ENCODE data around the gene PTPRN2. TPM values are rescaled to one million over a fixed set of nuclear protein-coding genes. Genes with fewer than 3 reads are reported as not detected.

Gene PTPRN2
- polyA plus RNA-seq, 4 donors: 7.4 to 9.6 (median 8.8) TPM

DNA sequence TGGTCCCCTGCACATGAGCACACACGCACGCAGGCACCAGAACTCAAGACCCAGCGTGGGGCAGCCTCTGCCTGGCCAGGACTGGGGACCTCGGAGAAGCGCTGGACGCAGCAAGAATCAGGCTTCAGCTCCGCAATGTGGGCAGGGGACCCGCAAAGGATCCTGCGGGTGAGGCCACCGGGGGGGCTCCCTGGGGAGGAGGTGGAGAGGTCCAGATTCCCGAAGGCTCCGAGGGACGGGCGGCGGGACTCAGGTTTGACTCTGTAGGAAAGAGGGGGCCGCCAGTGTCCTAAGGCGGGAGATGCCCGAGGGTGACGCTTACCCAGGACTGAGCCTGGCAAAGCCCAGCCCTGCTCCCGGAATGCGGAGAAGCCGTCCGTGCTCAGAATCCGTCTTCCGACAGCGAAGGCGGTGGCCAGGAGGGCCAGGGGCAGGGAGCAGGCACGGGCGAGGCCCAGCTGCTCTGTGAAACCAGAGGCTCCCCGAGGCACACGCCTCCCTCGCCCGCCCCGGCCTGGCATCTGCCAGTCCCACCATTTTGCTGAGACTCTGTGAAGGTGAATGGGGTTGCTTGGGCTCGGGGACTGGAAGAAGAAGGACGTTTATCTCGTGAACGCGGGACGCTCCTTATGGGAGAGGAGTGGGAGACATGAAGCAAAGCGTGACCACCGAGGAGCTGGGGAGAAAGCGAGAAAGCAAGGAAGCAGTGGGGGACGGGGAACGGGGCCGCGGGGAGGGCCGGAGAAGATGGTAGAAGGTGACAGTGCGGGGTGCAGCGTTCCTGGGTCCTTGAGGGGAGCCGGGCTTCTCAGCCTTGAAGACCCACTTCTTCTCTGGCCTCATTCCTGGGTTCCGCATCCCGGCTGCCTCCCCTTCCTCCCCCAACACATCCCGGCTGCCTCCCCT lies 489.2 kb downstream of the PTPRN2 start:
- no peak for DNase-seq (ENCODE audit: low read depth in 4 of 4, low spot score in 3 of 4)

DNA sequence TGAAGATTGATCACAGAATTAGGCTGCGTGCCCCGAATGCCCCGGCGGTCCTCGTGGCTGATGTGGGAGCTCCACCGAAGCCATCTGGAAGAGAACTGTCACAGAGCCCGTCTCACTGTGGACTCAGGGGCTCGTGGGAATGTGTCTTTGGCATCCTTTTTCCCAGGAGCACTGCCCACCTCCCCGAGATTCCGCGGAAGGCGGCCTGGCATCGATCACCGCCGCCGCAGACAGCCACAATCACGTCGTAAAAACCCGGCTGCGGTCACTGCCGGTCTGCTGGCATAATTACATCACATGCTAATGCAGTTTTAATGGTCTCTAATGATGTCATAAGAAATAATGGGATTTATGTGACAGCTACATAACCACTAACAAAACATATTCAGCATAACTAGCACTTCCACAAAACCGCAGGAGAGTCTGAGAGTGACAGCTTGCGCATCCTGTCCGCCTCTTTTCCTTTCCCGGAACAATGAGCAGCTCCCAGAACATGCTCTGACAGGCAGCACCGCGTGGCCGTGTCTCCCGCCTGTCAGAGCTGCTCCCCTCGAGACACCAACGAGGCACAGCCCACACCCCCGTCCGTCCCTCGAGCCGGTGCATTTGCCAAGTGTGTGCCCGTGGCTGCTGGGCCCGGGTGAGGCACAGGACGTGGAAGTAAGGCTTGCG lies 490.0 kb downstream of the PTPRN2 start:
- DNase-seq (ENCODE audit: low read depth in 4 of 4, low spot score in 3 of 4): no peak

DNA sequence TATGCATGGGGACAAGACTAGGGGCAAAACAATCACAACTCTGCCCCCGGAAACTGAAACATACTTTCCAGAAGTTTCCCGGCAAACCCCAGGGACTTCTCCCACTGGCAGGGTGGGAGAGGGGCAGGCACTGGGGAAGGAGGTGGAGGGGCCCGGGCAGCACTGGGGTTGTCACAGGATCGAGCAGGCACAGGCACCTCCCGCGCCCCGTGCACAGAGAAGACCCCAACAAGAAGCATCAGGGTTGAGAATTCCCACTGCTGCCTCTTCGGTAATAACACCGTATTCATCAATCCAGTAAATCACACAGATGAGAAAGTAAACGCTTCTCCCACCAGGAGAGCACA lies 490.5 kb downstream of the PTPRN2 start:
- no peak for DNase-seq (ENCODE audit: low read depth in 4 of 4, low spot score in 3 of 4)

DNA sequence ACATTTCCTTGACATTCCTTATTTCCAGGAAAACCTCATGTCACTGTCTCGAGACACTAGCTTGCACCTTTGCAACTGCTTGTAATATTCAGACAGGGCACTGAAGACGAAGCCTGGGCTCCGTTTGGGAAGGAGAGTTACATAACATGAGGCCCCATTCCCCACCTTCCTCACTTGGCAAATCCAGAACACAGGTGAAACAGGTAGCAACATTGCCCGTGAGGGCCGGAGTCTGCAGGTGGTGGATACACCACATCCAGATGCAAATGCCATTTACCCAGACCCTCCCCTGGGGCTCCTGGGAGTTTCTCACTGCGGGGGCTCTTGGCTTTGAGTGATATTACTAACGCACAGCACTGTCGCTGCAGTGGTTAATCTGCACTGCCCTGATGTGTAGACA lies 491.0 kb downstream of the PTPRN2 start:
- no peak for DNase-seq (ENCODE audit: low read depth in 4 of 4, low spot score in 3 of 4)

DNA sequence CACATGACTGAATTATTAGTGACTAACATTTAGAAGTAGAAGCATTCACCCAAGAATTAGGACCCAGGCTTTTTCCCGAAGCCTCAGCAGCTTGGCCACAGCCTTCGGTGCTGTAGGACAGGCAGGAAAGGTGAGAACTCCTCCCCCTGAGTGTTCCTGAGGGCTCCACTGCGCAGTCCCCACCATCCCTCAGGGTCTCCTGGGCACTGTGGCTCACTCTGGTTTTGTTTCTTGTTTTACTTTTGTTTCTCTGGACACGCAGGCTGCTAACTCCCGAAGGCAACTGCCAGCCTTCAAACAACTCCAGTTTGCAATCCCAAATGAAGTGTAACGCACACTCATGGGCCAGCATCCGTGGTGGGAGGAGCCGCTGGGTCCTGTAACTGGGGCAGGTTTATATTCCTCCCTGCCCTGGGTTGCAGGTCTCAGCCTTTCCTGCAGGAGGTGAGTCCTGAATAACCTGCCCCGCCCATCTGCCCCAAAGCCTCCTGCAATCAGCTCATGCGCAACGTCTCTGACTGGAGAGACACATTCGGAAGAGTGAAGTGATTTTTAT lies 492.9 kb downstream of the PTPRN2 start:
- no peak for DNase-seq (ENCODE audit: low read depth in 4 of 4, low spot score in 3 of 4)

DNA sequence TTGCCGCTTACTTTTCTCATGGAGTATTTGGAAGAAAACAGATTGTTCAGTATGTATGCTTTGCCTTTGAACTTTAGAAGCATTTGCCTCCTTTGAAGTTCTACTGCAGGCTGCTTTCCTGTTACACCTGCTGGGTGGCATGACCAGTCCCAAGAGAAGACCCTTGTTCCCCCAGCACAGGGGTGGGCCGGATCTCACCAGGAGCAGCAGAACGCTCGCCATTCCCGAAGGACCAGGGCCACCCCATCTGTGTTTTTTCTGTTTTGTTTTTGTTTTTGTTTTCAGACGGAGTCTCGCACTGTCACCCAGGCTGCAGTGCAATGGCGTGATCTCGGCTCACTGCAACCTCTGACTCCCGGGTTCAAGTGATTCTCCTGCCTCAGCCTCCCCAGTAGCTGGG lies 493.6 kb downstream of the PTPRN2 start:
- no peak for DNase-seq (ENCODE audit: low read depth in 4 of 4, low spot score in 3 of 4)

DNA sequence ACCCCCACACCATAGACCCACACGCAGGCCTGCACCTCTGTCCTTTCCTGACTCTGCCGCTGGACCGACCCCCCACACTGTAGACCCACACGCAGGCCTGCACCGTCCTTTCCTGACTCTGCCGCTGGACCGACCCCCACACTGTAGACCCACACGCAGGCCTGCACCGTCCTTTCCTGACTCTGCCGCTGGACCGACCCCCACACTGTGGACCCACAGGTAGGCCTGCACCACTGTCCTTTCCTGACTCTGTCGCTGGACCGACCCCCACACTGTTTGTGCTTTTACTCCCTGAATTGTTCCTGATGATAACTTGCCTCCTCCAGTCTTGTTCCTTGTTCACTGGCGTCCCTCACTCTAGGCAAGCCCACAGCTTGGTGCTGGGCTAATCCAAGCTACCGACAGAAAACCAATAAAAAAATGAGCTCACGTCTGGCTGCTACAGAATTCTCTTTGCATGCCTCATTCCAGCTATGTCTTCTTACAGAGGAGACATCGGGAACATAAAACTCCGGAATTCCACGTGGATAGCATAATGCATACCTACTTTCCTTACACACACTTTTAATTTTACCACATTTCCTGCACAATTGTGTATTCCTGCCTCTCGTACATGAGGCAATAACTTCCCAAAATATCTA lies 494.3 kb downstream of the PTPRN2 start:
- no peak for DNase-seq (ENCODE audit: low read depth in 4 of 4, low spot score in 3 of 4)

DNA sequence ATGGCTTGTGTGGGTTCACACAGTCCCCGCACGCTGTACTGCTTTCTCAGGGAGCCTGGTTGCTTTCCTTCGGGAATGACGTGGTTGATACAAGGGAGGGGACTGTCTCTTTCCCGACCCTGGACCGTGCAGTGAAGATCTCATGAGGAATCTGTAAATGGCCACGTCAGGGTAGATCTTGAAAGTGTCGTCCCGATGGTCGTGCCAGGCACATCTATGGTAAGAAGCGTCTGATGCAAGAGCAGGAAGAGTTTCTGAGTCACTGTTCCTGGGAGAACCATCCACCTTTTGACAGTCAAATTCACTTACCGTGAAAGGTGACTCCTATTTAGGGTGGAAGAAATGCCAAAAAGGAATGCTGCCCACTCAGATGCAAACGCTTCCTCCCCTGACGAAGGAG lies 500.4 kb downstream of the PTPRN2 start:
- no peak for DNase-seq (ENCODE audit: low read depth in 4 of 4, low spot score in 3 of 4)

DNA sequence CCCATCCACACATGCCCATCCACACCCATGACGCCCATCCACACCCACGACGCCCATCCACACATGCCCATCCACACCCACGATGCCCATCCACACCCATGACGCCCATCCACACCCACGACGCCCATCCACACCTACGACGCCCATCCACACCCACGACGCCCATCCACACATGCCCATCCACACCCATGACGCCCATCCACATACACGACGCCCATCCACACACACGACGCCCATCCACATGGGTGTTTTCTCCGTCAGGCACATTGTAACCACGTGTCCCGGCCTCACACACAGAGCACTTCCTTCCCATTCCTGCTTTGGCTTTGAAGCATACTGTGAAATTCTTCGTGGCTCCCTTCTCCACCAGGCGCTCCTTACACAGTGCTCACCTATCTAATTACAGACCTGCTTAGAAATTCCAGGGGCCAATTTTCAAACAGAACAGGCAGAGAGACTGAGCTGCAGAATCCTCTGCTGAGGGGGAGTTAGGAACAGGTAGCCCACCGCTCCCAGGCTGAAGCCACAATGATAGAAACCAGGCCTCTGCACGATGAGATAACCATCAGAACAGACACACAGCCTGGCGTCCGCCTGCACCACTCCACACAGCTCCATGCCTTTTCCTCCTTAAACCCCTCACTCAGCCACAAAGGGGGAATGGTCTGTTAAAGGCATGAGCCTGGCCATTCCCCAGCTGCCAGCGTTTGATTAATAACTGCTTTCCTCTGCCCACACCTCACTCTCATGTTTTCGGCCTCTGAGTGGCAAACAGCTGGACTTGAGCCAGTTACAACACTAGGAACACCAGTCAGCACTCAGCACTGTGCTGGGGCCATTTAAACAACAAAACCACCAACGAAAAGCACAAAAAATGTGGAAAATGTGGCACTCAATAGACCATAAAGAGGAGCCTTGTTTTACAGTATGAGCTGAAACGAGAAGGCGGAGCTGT lies 501.6 kb downstream of the PTPRN2 start:
- no peak for DNase-seq (ENCODE audit: low read depth in 4 of 4, low spot score in 3 of 4)

DNA sequence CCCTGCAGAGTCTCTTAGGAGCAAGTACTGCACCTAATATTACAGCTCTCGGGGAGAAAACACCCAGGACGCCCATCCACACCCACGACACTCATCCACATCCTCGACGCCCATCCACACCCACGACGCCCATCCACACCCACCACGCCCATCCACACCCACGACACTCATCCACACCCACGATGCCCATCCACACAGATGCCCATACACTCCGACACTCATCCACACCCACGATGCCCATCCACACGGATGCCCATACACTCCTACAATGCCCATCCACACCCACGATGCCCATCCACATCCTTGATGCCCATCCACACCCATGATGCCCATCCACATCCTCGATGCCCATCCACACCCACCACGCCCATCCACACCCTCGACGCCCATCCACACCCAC lies 503.1 kb downstream of the PTPRN2 start:
- no peak for DNase-seq (ENCODE audit: low read depth in 4 of 4, low spot score in 3 of 4)

DNA sequence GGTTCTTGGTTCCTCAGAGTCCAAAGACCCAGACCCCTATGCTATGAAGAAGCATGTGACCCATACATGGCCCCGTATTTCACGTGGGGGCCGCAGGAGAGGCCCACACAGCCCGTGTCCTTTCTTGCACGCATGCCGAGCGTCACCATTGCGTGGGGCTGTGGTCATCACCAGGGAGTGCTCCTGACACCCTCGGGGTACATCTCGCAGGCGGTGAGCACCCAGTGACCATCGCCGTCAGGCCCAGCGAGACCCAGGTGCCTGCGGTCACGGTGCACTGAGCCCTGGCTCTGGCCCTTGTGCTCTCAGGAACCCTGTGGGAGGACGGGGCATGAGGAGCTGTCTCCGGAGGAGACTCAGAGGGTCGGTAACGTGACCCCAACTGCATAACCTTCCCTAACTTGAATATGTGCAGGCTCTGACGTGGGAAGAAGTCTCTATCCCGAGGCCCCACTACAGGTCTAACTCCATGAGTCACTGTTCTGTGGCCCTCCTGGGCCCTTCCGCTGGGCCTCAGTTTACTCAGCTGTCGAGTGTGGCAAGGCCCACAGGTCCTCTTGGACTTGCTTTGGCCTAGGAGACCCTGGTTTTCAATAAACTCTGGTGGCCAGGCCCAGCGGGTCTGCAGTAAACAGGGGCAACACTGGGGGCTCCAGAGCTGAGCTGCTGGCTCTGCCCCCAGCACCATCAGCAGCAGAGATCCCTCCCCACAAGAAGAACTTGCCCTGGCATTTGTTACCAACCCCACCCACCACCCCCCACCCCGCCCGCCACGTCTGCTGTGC lies 503.9 kb downstream of the PTPRN2 start:
- DNase-seq (ENCODE audit: low read depth in 4 of 4, low spot score in 3 of 4): no peak

DNA sequence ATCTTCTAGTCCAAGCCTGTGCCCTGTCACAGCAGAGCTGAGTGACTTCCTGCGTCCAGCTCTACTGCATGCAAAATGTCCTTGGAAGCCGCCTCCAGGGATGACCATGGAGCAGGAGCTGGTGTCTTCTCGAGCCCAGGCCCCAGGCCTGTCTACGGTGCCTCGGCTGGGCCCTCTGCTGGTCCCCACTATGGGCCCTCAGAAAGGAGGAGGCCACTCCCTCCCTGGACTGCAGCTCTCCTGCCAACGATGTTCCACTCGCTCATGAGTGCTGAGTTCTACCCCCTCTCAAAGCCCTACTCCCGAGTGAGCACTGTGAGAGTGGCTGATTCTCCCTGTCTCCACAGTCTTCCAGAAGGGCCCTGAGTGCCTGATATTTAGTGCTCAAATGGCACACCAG lies 504.9 kb downstream of the PTPRN2 start:
- no peak for DNase-seq (ENCODE audit: low read depth in 4 of 4, low spot score in 3 of 4)

DNA sequence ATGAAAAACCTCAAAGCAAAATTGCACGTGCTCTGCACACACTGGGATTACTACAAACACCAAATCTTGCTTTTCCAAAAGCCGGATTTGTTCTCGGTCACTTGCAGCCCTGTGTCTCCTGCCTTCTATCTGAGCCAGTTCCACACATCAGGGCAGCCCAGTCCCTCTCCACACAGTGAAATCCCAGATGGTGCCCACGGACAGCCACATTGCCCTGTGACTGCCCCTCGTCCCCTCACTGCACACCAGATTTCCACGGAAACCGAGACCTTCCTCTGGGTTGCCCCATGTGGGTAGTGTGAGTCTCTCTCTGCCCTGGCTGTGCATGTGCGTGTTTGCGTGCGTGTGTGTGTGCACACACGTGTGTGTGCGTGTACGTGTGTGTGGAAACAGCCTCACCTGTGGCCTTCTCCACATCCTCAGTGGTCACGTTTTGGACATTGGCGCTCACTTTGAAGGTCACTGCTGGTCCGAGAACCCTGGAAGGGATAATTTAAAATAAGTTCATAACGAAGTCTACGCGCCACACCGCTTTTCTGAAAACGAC lies 506.7 kb downstream of the PTPRN2 start:
- no peak for DNase-seq (ENCODE audit: low read depth in 4 of 4, low spot score in 3 of 4)

DNA sequence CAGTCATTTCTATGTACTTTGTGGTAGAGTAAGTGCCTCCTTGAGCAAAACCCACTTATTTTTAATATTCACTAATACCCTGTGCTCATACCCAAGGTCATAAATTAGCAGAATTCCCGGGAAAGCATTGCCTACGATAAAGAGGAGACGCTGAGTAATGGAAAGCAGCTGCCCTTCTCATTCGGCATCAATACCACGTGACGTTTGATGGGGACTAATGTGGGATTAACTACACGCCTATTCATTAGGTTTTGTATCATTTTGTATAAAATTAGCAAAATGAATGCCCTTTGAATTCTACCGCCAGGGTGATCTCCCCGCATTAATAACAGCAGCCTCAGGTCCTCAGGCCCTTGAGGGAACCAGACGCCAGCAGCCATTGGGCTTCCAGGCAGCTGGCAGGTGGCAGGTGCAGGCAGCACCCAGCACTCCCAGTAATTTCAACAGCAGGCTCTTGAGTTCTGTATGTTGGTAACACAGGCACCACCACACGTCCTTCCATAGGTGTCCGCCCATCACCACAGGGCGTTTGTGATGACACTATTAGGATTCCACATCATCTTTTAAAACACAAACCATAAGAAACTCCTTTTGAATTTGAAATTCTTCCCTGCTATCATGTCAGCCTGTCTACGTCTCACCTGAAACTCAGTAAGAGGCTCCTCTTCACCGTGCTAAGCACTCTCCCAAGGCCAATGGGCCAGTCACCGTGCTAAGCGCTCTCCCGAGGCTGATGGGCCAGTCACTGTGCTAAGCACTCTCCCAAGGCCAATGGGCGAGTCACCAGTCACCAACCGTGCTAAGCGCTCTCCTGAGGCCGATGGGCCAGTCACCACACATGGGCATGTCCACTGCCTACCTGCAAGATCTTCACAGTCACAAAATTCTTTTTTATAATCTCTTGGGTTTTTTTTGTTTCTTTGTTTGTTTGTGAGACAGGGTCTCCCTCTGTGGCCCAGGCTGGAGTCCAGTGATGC lies 509.4 kb downstream of the PTPRN2 start:
- DNase-seq (ENCODE audit: low read depth in 4 of 4, low spot score in 3 of 4): no peak

DNA sequence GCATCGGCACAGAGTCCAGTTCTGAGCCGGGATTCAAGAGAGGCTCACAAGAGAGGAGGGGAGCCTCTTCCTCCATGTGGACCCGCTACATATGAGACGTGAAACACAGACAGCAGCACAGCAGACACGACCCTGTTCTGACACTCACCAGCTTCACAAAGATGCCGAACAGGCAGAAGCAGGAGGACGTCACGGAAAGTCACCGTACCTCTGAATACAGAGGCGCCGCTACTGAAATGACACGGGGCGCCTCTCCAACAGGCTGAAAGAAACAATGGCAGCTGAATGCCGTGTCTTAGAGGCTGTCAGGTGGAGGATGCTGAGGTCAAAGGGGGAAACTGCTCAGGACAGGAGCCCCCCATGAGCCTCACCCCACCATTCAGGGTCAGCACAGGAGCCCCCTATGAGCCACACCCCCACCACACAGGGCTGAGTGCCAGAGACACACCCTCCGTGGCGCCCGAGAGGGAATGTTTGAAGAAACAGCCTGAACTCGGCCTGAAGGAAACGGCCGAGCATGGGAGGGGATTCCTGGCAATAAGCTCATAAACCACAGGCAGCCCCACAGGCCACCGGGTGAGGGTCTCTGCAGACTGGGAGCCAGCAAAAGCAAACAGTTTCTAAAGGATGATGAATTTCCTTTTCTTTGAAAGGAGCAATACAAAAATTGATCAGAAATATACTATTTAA lies 510.3 kb downstream of the PTPRN2 start:
- no peak for DNase-seq (ENCODE audit: low read depth in 4 of 4, low spot score in 3 of 4)

DNA sequence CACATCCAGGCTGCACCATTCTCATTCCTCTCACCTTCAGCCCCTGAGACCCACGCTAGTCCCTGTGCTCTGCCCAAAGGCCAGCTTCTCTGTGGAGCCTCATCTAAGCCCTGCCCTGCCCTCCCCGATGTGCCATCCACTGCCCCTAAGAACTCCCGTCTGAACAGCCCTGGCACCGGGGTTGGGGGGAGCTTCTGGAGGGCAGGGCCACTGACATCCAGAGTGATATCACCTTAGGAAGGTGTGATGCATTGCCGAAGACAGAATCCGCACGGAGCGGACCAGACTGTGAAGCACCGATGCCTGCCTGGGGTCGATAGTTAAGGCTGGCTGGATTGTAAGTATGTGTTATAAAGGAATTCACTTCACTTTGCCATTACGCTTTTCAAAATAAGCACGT lies 511.0 kb downstream of the PTPRN2 start:
- DNase-seq (ENCODE audit: low read depth in 4 of 4, low spot score in 3 of 4): no peak

DNA sequence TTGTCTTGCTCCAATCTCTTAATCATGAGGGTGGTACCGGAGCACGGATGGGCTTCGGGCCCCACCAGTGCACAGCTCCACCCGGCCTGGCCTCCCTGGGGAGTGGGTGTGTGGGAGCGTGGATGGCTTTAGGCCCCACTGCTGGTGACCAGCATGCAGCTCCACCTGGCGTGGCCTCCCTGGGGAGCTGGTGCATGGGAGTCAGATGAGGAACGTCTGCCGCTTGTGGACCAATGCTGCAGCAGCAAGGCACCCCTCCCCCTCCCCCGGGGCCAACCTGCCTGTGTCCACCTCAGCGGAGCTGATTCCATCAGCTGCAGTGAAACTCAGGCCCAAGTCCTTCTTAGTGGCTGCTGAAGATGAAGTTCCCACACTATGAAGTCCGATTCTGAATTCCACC lies 511.4 kb downstream of the PTPRN2 start:
- no peak for DNase-seq (ENCODE audit: low read depth in 4 of 4, low spot score in 3 of 4)

DNA sequence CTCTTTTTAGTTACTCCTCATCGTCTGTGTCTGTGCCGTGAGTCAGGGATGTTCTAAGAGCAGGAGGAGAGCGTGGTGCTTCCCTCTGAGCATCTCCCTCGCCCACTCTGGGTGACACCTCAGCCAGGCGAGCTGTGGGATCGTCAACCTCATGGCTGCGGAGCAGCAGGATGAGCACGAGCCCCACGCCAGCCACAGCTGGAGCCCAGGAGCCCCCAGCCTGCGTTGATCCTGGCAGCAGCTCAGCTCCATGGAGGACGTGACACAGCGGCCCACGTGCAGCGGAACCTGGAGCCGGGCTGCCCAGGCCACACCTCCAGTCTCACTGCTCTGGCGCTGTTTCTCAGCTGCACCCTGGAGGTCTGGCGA lies 512.0 kb downstream of the PTPRN2 start:
- no peak for DNase-seq (ENCODE audit: low read depth in 4 of 4, low spot score in 3 of 4)

Measured in right renal pelvis (tissue), 4 donors.